GM10266 (cell line): ENCODE results near the gene WDR70.
A peak's percentile ranks its signal among the peaks of the same experiment; 100 is the strongest.

Experiments used
- DNase-seq: peaks from one replicate; pipeline ENCODE4 v3.0.0; 2012; ENCODE audit errors: extremely low spot score
- CTCF ChIP-seq: IDR thresholded peaks from 2 replicates; pipeline ENCODE4 v1.5.1; 2012; ENCODE audit warnings: mild to moderate bottlenecking, low read depth; ENCODE audit not compliant: control insufficient read depth, insufficient read depth; ENCODE audit errors: missing control alignments

The WDR70 gene

DNA sequence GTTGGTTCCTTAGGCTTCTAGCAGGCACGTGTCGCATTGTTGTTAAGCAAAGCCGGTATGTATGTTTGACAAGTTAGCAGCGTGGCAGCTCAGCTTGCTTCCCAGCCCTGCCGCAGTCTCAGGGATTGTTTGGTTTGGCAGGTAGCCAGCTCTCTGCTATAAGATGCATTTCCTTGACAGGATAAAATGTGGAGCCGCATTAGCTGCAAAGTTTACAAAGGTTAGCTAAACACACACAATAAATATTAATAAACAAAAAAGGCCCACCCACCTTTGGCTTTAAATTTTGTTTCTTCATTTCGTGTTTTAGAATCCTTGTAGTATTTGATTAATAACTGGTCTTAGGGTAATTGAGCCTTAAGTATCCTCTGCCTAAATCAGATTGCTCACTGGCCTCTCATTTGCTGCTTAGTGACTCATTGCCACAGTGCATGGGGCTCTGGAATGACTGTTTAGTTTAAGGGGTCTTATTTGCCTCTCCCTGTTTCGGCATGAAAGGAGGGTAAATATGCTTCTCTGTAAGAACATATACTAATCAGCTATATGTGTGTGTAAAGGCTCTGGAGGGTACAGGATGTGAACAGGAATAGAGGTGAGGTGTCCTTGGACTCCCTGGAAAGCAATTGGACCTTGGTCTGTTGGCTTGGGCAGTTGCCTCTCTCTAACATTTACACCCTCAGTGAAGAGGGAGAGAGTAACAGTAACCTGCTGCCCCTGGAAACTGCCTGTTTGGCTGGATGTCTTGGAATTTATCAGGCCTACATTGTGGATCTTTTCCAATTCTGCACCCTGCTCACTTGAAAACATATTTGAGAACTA is 338.7 kb downstream of the WDR70 start:
- DNase-seq = no peak
- TF ChIP-seq CTCF = no peak

DNA sequence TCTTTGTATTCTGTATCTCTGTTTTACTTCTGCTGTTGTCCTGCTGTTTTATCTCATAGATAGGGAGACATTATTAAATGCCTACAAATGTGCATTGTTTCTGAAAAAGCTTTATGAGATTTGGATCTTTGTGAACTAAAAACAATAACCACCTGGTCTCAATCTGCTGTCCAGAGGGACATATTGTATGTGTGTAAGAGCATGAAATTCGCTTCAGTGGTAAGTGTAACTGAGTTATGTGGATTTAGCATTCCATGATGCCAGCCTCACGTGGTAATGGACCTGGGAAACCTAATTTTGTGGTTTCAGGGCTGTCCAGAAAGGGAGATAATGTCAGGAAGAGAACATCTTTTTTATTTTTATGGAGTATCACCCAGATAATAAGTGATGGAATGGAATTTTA is 341.4 kb downstream of the WDR70 start:
- TF ChIP-seq CTCF = no peak
- DNase-seq = no peak

GRCh38 chr5:37721447-37721871 is 342.3 kb downstream of the WDR70 start:
- DNase-seq = peak; percentile 22
- TF ChIP-seq CTCF = no peak

- TF ChIP-seq CTCF = no peak
- peak; percentile 38 for DNase-seq
Observed at GRCh38 chr5:37722236-37723161, 343.4 kb downstream of the WDR70 start.

GRCh38 chr5:37723162-37723961 is 344.2 kb downstream of the WDR70 start:
- DNase-seq = no peak
- TF ChIP-seq CTCF = peak; percentile 43

DNA sequence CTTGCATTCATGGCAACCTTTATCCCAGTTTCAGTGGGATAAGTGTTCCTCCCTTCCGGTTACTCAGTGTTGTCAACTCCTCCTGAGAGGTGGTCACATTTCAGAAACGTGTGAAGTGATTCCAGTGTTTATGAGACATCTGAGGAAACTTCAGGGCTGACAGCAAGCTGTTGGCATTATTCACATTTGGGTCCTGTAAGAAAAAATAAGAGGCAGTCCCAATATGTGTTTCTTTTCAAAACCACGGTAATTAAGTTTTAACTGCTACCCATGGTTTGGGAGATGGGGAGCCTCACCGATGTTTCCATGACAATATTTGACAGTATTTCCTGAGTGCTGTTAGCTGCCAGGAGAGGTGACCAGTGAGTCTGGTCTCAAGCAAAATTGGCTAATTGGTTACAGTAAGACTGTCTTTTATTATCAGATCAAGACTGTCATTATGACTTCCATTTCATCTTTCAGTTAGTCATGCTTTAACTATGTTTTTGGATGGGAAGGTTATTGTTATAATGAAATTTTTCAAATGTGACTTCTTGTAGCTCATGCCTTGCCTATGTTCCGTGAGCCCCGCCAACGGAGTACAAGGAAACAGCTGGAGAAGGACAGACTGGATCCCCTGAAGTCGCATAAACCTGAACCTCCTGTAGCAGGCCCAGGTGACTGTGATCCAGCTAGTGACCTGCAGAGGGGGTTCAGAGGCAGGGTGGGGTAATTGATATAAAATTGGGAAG is 345.4 kb downstream of the WDR70 start:
- TF ChIP-seq CTCF = no peak
- DNase-seq = no peak
